ENCODE results near the gene GRWD1.
A peak's percentile ranks its signal among the peaks of the same experiment; 100 is the strongest.

GRWD1 gene

GRCh38 chr19:48424694-48425219 lies 21.0 kb upstream of the GRWD1 start:
- DNase-seq = no peak

GRCh38 chr19:48428670-48429069 lies 17.1 kb upstream of the GRWD1 start:
- DNase-seq = no peak

- DNase-seq = no peak
Measured at GRCh38 chr19:48433337-48433736, 12.4 kb upstream of the GRWD1 start.

- DNase-seq = no peak
Measured at GRCh38 chr19:48436586-48436985, 9.2 kb upstream of the GRWD1 start.

- DNase-seq = no peak
Measured at GRCh38 chr19:48441360-48442050, 4.3 kb upstream of the GRWD1 start.

- DNase-seq = no peak
Measured at GRCh38 chr19:48442116-48443035, 3.4 kb upstream of the GRWD1 start.

GRCh38 chr19:48443256-48443655 lies 2.5 kb upstream of the GRWD1 start:
- DNase-seq = no peak

- no peak for DNase-seq
Measured at GRCh38 chr19:48443731-48444128, 2.1 kb upstream of the GRWD1 start.

- no peak for DNase-seq
Measured at GRCh38 chr19:48444129-48444935, 1.5 kb upstream of the GRWD1 start.

GRCh38 chr19:48444936-48445200 lies 915 bp upstream of the GRWD1 start:
- no peak for DNase-seq

GRCh38 chr19:48445256-48445605 lies 552 bp upstream of the GRWD1 start:
- peak in 1 of 5 donors; percentile 22 for DNase-seq

GRCh38 chr19:48446579-48446978 lies 796 bp downstream of the GRWD1 start:
- no peak for DNase-seq

GRCh38 chr19:48448563-48448962 lies 2.8 kb downstream of the GRWD1 start:
- DNase-seq = no peak

GRCh38 chr19:48450441-48450840 lies 4.7 kb downstream of the GRWD1 start:
- no peak for DNase-seq

GRCh38 chr19:48450863-48451262 lies 5.1 kb downstream of the GRWD1 start:
- no peak for DNase-seq

- no peak for DNase-seq
Measured at GRCh38 chr19:48451624-48452023, 5.8 kb downstream of the GRWD1 start.

- DNase-seq = no peak
Measured at GRCh38 chr19:48452289-48453190, 6.8 kb downstream of the GRWD1 start.

- DNase-seq = no peak
Measured at GRCh38 chr19:48454150-48454730, 8.5 kb downstream of the GRWD1 start.

GRCh38 chr19:48455171-48455907 lies 9.6 kb downstream of the GRWD1 start, which contains the start of gene KCNJ14:
Gene KCNJ14 (plus strand): TSS chr19:48455574. CDS start chr19:48461725, 6,151 bp downstream.
- DNase-seq = no peak

GRCh38 chr19:48455908-48456562 lies 10.3 kb downstream of the GRWD1 start:
- DNase-seq = no peak

Measured in T-helper 1 cell (primary cell).